Erythroblast (primary cell): ENCODE results near the gene LEMD1.

Experiments used
- GATA1 ChIP-seq: IDR thresholded peaks from 2 replicates; pipeline ENCODE4 v1.6.1; 2011; ENCODE audit warnings: low read depth, mild to moderate bottlenecking, control low read depth, low read length, moderate library complexity
- POLR2A ChIP-seq: IDR thresholded peaks from 2 replicates; pipeline ENCODE4 v1.6.1; 2011; ENCODE audit warnings: mild to moderate bottlenecking, low read length

DNA sequence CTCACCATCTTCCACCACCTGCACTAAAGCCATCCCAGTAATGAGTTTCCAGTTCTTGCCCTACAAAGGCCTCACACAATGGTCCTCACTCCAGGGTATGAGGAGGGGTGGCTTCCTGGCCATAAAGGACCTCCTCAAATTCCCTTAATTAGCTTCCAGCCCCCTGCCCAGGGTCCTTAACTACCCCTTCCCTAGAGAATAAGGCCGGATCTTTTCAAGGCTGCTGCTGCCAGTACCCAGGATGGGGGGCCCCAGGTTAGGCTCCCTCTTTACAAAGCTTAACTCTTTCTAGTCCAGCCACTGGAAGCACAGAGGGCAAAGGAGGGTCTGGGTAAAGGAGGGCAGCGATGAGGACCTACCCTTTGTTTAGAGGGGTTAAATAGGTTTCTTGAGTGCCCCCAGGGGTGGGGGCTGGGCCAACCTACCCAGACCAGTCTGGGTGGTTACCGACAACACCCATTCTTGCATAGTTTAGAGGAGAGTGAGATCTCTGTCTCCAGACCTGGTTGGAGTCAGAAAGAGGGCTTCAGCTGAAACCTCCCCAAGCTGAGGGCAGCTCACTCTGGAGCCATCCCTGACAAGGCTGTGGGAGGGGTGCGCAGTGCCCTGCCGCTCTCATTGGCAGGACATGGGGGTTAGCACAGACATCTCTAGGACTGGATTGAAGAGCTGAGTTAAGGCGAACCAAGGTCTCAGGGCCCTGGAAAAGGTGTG is 26.8 kb upstream of the LEMD1 start:
- no peak for TF ChIP-seq POLR2A
- TF ChIP-seq GATA1: no peak
